HepG2 (cell line): Measurements from ENCODE around the gene BTBD19. TPM values are rescaled to one million over a fixed set of nuclear protein-coding genes. Genes with fewer than 3 reads are reported as not detected.

Source experiments
- CHD4 ChIP-seq: fragments of 200-600 bp; sonication (generic); IDR thresholded peaks from 2 replicates; pipeline ENCODE4 v1.7.0; 2017; ENCODE audit warnings: mild to moderate bottlenecking, low read length, borderline replicate concordance
- FOXC1 ChIP-seq: sonication (generic); formaldehyde crosslinking; IDR thresholded peaks from 2 replicates; pipeline ENCODE4 v1.8.0; 2022; ENCODE audit warnings: mild to moderate bottlenecking, missing genetic modification reagents, borderline replicate concordance
- GTF3A ChIP-seq: sonication (generic); formaldehyde crosslinking; conservative IDR thresholded peaks from 2 replicates; pipeline ENCODE4 v1.4.0; 2020; ENCODE audit warnings: mild to moderate bottlenecking, missing genetic modification reagents
- PAWR ChIP-seq: sonication (generic); formaldehyde crosslinking; IDR thresholded peaks from 2 replicates; pipeline ENCODE4 v1.4.0; 2020; ENCODE audit warnings: missing genetic modification reagents, mild to moderate bottlenecking, borderline replicate concordance
- PITX1 ChIP-seq: sonication (generic); formaldehyde crosslinking; IDR thresholded peaks from 2 replicates; pipeline ENCODE4 v1.5.1; 2020; ENCODE audit warnings: mild to moderate bottlenecking, missing genetic modification reagents
- RELA ChIP-seq: sonication (generic); formaldehyde crosslinking; IDR thresholded peaks from 2 replicates; pipeline ENCODE4 v1.4.0; 2020; ENCODE audit warnings: missing genetic modification reagents
- TCF7L2 ChIP-seq: IDR thresholded peaks from 2 replicates; pipeline ENCODE4 v1.6.1; 2011; ENCODE audit warnings: mild to moderate bottlenecking, low read depth, low read length, moderate library complexity
- THAP11 ChIP-seq: IDR thresholded peaks from 2 replicates; pipeline ENCODE4 v1.6.1; 2016; ENCODE audit warnings: missing biosample characterization, missing genetic modification reagents
- ZBTB8A ChIP-seq: sonication (generic); formaldehyde crosslinking; IDR thresholded peaks from 2 replicates; pipeline ENCODE4 v1.4.0; 2020; ENCODE audit warnings: mild to moderate bottlenecking, low read depth, missing genetic modification reagents, borderline replicate concordance
- ZNF616 ChIP-seq: sonication (generic); formaldehyde crosslinking; IDR thresholded peaks from 2 replicates; pipeline ENCODE4 v1.5.0; 2020; ENCODE audit warnings: low read depth, mild to moderate bottlenecking, missing genetic modification reagents
- polyA plus RNA-seq, 8 experiments: library from polyadenylated mRNA; depleted of rRNA in 3 of 8; stranded (reverse) in 7 of 8; unstranded in 1 of 8; fragments of >200 nt; fragmentation: Illumina TruSeq in 4 of 8; extraction: Trizol in 4 of 8; gene quantifications; 2 replicates each; pipeline versions ENCODE4 v1.2.1 to v1.2.3, GENCODE V29; 2011 to 2016; ENCODE audit warnings: low read depth in 4 of 8, missing spikeins in 1 of 8, mixed read lengths in 1 of 8; ENCODE audit not compliant: insufficient read depth in 1 of 8
- total RNA-seq, 5 experiments: library from RNA; depleted of rRNA; stranded (reverse); fragments of >200 nt; fragmentation: Illumina TruSeq; extraction: Trizol; gene quantifications; 2 replicates each; pipeline ENCODE4 v1.2.3, GENCODE V29; 2016; ENCODE audit warnings: low read depth in 1 of 5
- TF ChIP-seq, protein P1 (sequence below): IDR thresholded peaks from 2 replicates; pipeline ENCODE4 v1.6.1; 2016; ENCODE audit warnings: low read depth
- TF ChIP-seq, protein P2 (sequence below): sonication (generic); formaldehyde crosslinking; IDR thresholded peaks from 2 replicates; pipeline ENCODE4 v1.5.0; 2020; ENCODE audit warnings: missing genetic modification reagents
- TF ChIP-seq, protein P3 (sequence below): sonication (generic); formaldehyde crosslinking; IDR thresholded peaks from 2 replicates; pipeline ENCODE4 v1.5.0; 2020; ENCODE audit warnings: mild to moderate bottlenecking, missing genetic modification reagents, borderline replicate concordance
- TF ChIP-seq, protein P4 (sequence below): sonication (generic); formaldehyde crosslinking; IDR thresholded peaks from 2 replicates; pipeline ENCODE4 v1.4.0; 2020; ENCODE audit warnings: missing genetic modification reagents, borderline replicate concordance
- TF ChIP-seq, protein P5 (sequence below): sonication (generic); formaldehyde crosslinking; IDR thresholded peaks from 2 replicates; pipeline ENCODE4 v1.5.1; 2020; ENCODE audit warnings: mild to moderate bottlenecking, missing genetic modification reagents, moderate library complexity
- TF ChIP-seq, protein P6 (sequence below): sonication (generic); formaldehyde crosslinking; IDR thresholded peaks from 2 replicates; pipeline ENCODE4 v1.5.0; 2020; ENCODE audit warnings: missing genetic modification reagents, mild to moderate bottlenecking, borderline replicate concordance

Gene BTBD19
- total and polyA plus RNA-seq, 2 of the 13 experiments (the other 11 are each of a cell fraction or from before 2014, with no cell fraction given) = 2.7 to 6.7 TPM

DNA sequence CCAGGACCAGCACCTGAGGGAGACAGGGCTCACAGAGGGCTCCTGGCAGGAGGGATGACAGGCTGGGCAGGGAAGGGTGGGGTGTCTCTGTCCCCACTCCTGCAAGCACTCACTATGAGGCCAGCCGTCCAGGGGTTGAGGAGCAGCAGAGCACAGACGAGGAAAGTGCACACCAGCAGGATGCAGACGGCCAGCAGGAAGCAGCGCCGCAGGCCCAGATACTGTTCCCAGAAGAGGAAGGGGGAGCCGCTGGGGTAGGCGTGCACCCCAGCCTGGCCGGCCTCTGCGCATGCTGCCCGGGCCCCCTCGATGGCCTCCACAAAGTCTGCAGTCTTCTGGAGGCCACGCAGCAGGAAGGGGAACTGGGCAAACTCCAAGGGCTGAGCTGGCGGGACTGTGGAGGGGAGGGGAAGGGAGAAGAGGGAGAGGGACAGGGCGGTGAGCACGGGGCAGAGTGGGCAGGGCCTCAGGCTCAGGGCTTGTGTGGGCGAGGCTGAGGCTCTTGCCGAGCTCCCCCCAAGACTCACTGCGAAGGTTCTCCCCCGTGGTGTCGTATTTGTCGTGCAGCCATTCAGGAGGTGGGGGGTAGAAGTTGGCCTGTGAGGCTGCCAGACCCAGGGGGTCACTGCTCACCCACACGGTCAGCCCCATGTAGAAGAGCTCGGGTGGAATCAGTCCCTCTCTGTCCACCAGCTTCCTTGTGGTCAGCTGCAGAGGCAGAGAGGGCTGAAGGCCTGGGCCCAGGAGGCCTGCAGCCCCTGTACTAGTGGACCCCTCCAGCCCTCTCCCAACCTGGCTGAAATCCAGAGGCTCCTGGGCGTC lies 18.3 kb downstream of the BTBD19 start (continued):
- TF ChIP-seq CHD4 (no peak), PAWR (CRISPR knock-in tag) (no peak), ZBTB8A (CRISPR knock-in tag) (no peak), ZNF616 (peak; percentile 40; the same call in 1 of the 2 replicates), TCF7L2 (no peak), PITX1 (no peak; the same call in 1 of the 2 replicates), RELA (0 out of 2 replicates have a peak, but pooled peaks have one; percentile 27), FOXC1 (no peak), THAP11 (CRISPR knock-in tag) (peak; percentile 8; the same call in 1 of the 2 replicates), GTF3A (CRISPR knock-in tag) (0 out of 2 replicates have a peak, but pooled peaks have one; percentile 28)
- TF ChIP-seq, protein P1, sequence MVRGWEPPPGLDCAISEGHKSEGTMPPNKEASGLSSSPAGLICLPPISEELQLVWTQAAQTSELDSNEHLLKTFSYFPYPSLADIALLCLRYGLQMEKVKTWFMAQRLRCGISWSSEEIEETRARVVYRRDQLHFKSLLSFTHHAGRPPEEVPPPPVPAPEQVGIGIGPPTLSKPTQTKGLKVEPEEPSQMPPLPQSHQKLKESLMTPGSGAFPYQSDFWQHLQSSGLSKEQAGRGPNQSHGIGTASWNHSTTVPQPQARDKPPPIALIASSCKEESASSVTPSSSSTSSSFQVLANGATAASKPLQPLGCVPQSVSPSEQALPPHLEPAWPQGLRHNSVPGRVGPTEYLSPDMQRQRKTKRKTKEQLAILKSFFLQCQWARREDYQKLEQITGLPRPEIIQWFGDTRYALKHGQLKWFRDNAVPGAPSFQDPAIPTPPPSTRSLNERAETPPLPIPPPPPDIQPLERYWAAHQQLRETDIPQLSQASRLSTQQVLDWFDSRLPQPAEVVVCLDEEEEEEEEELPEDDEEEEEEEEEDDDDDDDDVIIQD (CRISPR knock-in tag) = no peak
- TF ChIP-seq, protein P2, sequence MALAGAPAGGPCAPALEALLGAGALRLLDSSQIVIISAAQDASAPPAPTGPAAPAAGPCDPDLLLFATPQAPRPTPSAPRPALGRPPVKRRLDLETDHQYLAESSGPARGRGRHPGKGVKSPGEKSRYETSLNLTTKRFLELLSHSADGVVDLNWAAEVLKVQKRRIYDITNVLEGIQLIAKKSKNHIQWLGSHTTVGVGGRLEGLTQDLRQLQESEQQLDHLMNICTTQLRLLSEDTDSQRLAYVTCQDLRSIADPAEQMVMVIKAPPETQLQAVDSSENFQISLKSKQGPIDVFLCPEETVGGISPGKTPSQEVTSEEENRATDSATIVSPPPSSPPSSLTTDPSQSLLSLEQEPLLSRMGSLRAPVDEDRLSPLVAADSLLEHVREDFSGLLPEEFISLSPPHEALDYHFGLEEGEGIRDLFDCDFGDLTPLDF (CRISPR knock-in tag) = no peak
- TF ChIP-seq, protein P3, sequence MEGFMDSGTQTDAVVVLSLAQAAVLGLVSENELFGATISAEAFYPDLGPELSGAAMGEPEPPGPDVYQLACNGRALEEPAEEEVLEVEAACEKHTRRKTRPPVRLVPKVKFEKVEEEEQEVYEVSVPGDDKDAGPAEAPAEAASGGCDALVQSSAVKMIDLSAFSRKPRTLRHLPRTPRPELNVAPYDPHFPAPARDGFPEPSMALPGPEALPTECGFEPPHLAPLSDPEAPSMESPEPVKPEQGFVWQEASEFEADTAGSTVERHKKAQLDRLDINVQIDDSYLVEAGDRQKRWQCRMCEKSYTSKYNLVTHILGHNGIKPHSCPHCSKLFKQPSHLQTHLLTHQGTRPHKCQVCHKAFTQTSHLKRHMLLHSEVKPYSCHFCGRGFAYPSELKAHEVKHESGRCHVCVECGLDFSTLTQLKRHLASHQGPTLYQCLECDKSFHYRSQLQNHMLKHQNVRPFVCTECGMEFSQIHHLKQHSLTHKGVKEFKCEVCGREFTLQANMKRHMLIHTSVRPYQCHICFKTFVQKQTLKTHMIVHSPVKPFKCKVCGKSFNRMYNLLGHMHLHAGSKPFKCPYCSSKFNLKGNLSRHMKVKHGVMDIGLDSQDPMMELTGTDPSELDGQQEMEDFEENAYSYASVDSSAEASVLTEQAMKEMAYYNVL (CRISPR knock-in tag) = no peak
- TF ChIP-seq, protein P4, sequence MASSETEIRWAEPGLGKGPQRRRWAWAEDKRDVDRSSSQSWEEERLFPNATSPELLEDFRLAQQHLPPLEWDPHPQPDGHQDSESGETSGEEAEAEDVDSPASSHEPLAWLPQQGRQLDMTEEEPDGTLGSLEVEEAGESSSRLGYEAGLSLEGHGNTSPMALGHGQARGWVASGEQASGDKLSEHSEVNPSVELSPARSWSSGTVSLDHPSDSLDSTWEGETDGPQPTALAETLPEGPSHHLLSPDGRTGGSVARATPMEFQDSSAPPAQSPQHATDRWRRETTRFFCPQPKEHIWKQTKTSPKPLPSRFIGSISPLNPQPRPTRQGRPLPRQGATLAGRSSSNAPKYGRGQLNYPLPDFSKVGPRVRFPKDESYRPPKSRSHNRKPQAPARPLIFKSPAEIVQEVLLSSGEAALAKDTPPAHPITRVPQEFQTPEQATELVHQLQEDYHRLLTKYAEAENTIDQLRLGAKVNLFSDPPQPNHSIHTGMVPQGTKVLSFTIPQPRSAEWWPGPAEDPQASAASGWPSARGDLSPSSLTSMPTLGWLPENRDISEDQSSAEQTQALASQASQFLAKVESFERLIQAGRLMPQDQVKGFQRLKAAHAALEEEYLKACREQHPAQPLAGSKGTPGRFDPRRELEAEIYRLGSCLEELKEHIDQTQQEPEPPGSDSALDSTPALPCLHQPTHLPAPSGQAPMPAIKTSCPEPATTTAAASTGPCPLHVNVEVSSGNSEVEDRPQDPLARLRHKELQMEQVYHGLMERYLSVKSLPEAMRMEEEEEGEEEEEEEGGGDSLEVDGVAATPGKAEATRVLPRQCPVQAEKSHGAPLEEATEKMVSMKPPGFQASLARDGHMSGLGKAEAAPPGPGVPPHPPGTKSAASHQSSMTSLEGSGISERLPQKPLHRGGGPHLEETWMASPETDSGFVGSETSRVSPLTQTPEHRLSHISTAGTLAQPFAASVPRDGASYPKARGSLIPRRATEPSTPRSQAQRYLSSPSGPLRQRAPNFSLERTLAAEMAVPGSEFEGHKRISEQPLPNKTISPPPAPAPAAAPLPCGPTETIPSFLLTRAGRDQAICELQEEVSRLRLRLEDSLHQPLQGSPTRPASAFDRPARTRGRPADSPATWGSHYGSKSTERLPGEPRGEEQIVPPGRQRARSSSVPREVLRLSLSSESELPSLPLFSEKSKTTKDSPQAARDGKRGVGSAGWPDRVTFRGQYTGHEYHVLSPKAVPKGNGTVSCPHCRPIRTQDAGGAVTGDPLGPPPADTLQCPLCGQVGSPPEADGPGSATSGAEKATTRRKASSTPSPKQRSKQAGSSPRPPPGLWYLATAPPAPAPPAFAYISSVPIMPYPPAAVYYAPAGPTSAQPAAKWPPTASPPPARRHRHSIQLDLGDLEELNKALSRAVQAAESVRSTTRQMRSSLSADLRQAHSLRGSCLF (CRISPR knock-in tag) = no peak
- TF ChIP-seq, protein P5, sequence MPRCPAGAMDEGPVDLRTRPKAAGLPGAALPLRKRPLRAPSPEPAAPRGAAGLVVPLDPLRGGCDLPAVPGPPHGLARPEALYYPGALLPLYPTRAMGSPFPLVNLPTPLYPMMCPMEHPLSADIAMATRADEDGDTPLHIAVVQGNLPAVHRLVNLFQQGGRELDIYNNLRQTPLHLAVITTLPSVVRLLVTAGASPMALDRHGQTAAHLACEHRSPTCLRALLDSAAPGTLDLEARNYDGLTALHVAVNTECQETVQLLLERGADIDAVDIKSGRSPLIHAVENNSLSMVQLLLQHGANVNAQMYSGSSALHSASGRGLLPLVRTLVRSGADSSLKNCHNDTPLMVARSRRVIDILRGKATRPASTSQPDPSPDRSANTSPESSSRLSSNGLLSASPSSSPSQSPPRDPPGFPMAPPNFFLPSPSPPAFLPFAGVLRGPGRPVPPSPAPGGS (CRISPR knock-in tag) = no peak; the same call in 1 of the 2 replicates
- TF ChIP-seq, protein P6, sequence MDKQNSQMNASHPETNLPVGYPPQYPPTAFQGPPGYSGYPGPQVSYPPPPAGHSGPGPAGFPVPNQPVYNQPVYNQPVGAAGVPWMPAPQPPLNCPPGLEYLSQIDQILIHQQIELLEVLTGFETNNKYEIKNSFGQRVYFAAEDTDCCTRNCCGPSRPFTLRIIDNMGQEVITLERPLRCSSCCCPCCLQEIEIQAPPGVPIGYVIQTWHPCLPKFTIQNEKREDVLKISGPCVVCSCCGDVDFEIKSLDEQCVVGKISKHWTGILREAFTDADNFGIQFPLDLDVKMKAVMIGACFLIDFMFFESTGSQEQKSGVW (CRISPR knock-in tag) = no peak
